ENCODE results near the gene GNB2.

The GNB2 gene

GRCh38 chr7:100671353-100672327 lies 1.9 kb upstream of the GNB2 start:
- Histone ChIP-seq H3K4me2 (no peak overlapping the region), H3K9me3 (replicated peaks in 1 of 11) (no peaks in the 10 kb centered on the region), H3K27me3 (no peaks in the 10 kb centered on the region)

GRCh38 chr7:100673942-100674410 lies 436 bp downstream of the GNB2 start:
- H3K27ac ChIP-seq = peak overlapping the region; percentile 91 to 97 (median 93)

More at GRCh38 chr7:100671353-100672327, 1.9 kb upstream of the GNB2 start:
- H3K4me3 ChIP-seq = no peak overlapping the region
- peaks cover 13 to 22% (median 16%) of the 10 kb centered on the region in 11 experiments for H4K20me1 ChIP-seq
- H3K4me1 ChIP-seq = peaks cover 4 to 25% (median 10%) of the 10 kb centered on the region in 10 experiments
- H3K27ac ChIP-seq = no peak overlapping the region
- TF ChIP-seq Cebpa-rat (IDR thresholded peaks at IDR 0.05) = no peak
- no peak overlapping the region for H3K9ac ChIP-seq
- peaks cover 3 to 4% (median 4%) of the 10 kb centered on the region in 11 experiments for H3K36me3 ChIP-seq

GRCh38 chr7:100674411-100675104 lies 1.0 kb downstream of the GNB2 start:
- Histone ChIP-seq H3K9ac (peak overlapping the region; percentile 90 to 98 (median 95)), H3K27me3 (no peaks in the 10 kb centered on the region), H3K9me3 (replicated peaks in 1 of 11) (no peaks in the 10 kb centered on the region), H3K4me1 (peaks cover 16 to 48% (median 30%) of the 10 kb centered on the region in 10 experiments), H3K36me3 (peaks cover 32 to 33% (median 33%) of the 10 kb centered on the region in 11 experiments), H3K27ac (peak overlapping the region; percentile 91 to 97 (median 93)), H3K4me2 (peak overlapping the region; percentile 63 to 96 (median 85)), H4K20me1 (peaks cover 42 to 51% (median 45%) of the 10 kb centered on the region in 11 experiments), H3K4me3 (peak overlapping the region; percentile 86 to 100 (median 96))
- no peak for TF ChIP-seq Cebpa-rat (IDR thresholded peaks at IDR 0.05)

More at GRCh38 chr7:100673942-100674410, 436 bp downstream of the GNB2 start:
- no peak for TF ChIP-seq Cebpa-rat (IDR thresholded peaks at IDR 0.05)
- Histone ChIP-seq H3K36me3 (peaks cover 26 to 28% (median 27%) of the 10 kb centered on the region in 11 experiments), H3K4me3 (peak overlapping the region; percentile 86 to 100 (median 96)), H3K27me3 (no peaks in the 10 kb centered on the region), H3K9ac (peak overlapping the region; percentile 90 to 98 (median 95)), H3K4me2 (peak overlapping the region; percentile 63 to 96 (median 85)), H3K9me3 (replicated peaks in 1 of 11) (no peaks in the 10 kb centered on the region), H3K4me1 (peaks cover 16 to 42% (median 28%) of the 10 kb centered on the region in 10 experiments), H4K20me1 (peaks cover 36 to 45% (median 40%) of the 10 kb centered on the region in 11 experiments)

GRCh38 chr7:100675105-100675451 lies 1.5 kb downstream of the GNB2 start:
- Histone ChIP-seq H3K9ac (peak overlapping the region; percentile 90 to 98 (median 95)), H3K27ac (peak overlapping the region; percentile 91 to 97 (median 93)), H3K4me3 (peak overlapping the region; percentile 86 to 100 (median 96)), H3K4me1 (peaks cover 12 to 49% (median 32%) of the 10 kb centered on the region in 10 experiments; a peak in 19 of 20 replicates), H3K4me2 (peak overlapping the region; percentile 63 to 96 (median 85)), H3K27me3 (no peaks in the 10 kb centered on the region), H3K9me3 (replicated peaks in 1 of 11) (no peaks in the 10 kb centered on the region), H4K20me1 (peaks cover 47 to 56% (median 51%) of the 10 kb centered on the region in 11 experiments), H3K36me3 (peaks cover 37 to 39% (median 38%) of the 10 kb centered on the region in 11 experiments)
- no peak for TF ChIP-seq Cebpa-rat (IDR thresholded peaks at IDR 0.05)

- no peaks in the 10 kb centered on the region for H3K9me3 ChIP-seq (replicated peaks in 1 of 11)
- peak overlapping the region; percentile 63 to 96 (median 85) for H3K4me2 ChIP-seq
- H3K27ac ChIP-seq = peak overlapping the region in 10 of 11 experiments; percentile 66 to 97 (median 93); a peak in 18 of 22 replicates
- H3K4me3 ChIP-seq = peak overlapping the region; percentile 86 to 100 (median 96)
- peaks cover 54 to 63% (median 57%) of the 10 kb centered on the region in 11 experiments for H4K20me1 ChIP-seq
- TF ChIP-seq Cebpa-rat (IDR thresholded peaks at IDR 0.05) = no peak
- H3K36me3 ChIP-seq = peaks cover 44 to 46% (median 45%) of the 10 kb centered on the region in 11 experiments
- no peaks in the 10 kb centered on the region for H3K27me3 ChIP-seq
- peak overlapping the region; percentile 90 to 98 (median 95); a peak in 21 of 22 replicates for H3K9ac ChIP-seq
- H3K4me1 ChIP-seq = peaks cover 12 to 53% (median 32%) of the 10 kb centered on the region in 10 experiments; a peak in 19 of 20 replicates
Measured at GRCh38 chr7:100675581-100676350, 2.2 kb downstream of the GNB2 start.

- Histone ChIP-seq H3K9me3 (replicated peaks in 1 of 11) (no peaks in the 10 kb centered on the region), H3K27ac (peak overlapping the region in 8 of 11 experiments; percentile 34 to 97 (median 56); a peak in 13 of 22 replicates), H3K4me3 (peak overlapping the region in 9 of 10 experiments; percentile 86 to 100 (median 97); a peak in 16 of 20 replicates), H3K27me3 (no peaks in the 10 kb centered on the region), H3K4me1 (peaks cover 12 to 59% (median 32%) of the 10 kb centered on the region in 10 experiments; a peak in 19 of 20 replicates), H3K4me2 (peak overlapping the region; percentile 27 to 96 (median 85); a peak in 21 of 22 replicates), H3K9ac (peak overlapping the region in 10 of 11 experiments; percentile 28 to 98 (median 92); a peak in 17 of 22 replicates), H3K36me3 (peaks cover 54 to 55% (median 55%) of the 10 kb centered on the region in 11 experiments), H4K20me1 (peaks cover 63 to 72% (median 67%) of the 10 kb centered on the region in 11 experiments)
- TF ChIP-seq Cebpa-rat (IDR thresholded peaks at IDR 0.05) = no peak
Measured at GRCh38 chr7:100676501-100677306, 3.2 kb downstream of the GNB2 start.
